Activated CD4-positive, alpha-beta memory T cell treated with anti-CD3 and anti-CD28 coated beads for 36 hours (primary cell): ENCODE results near the gene AEBP1. TPM values are rescaled to one million over a fixed set of nuclear protein-coding genes. Genes with fewer than 3 reads are reported as not detected.

Source experiments
- CTCF ChIA-PET: fragments of 350-600 bp; sonication (Branson Sonifier 250); formaldehyde crosslinking; loops from one replicate; lab custom pipeline; 2021; ENCODE audit warnings: antibody characterized with exemption, inconsistent platforms; lab: Charles Lee
- POLR2A ChIA-PET: fragments of 350-600 bp; sonication (Branson Sonifier 250); formaldehyde crosslinking; loops from one replicate; lab custom pipeline; 2021; ENCODE audit warnings: antibody characterized with exemption; lab: Charles Lee
- DNase-seq: peaks from one replicate; pipeline ENCODE4 v3.0.0-alpha.2; 2020
- H3K27ac Mint-ChIP-seq: one replicate; pipeline ENCODE4 v1.8.0; 2021; ENCODE audit warnings: mixed read lengths
- H3K27me3 Mint-ChIP-seq: one replicate; pipeline ENCODE4 v1.8.0; 2021; ENCODE audit warnings: mixed read lengths
- H3K36me3 Mint-ChIP-seq: one replicate; pipeline ENCODE4 v1.8.0; 2021; ENCODE audit warnings: mixed read lengths
- H3K4me1 Mint-ChIP-seq: one replicate; pipeline ENCODE4 v1.8.0; 2021; ENCODE audit warnings: low read depth, mixed read lengths
- H3K4me3 Mint-ChIP-seq: one replicate; pipeline ENCODE4 v1.8.0; 2021; ENCODE audit warnings: mild to moderate bottlenecking, mixed read lengths
- H3K9me3 Mint-ChIP-seq: one replicate; pipeline ENCODE4 v1.8.0; 2021; ENCODE audit warnings: mixed read lengths
- intact Hi-C: fragments of 100-400 bp; cut with micrococcal nuclease; formaldehyde crosslinking; loops from one replicate; pipeline ENCODE4 v1.15.1; 2023
- total RNA-seq, 2 experiments: library from RNA; stranded (reverse); gene quantifications; one replicate each; pipeline ENCODE4 v1.2.3, GENCODE V29; 2021

Gene AEBP1
- total RNA-seq, 2 experiments from 2014 or later = 5.5 to 6.6 TPM

DNA sequence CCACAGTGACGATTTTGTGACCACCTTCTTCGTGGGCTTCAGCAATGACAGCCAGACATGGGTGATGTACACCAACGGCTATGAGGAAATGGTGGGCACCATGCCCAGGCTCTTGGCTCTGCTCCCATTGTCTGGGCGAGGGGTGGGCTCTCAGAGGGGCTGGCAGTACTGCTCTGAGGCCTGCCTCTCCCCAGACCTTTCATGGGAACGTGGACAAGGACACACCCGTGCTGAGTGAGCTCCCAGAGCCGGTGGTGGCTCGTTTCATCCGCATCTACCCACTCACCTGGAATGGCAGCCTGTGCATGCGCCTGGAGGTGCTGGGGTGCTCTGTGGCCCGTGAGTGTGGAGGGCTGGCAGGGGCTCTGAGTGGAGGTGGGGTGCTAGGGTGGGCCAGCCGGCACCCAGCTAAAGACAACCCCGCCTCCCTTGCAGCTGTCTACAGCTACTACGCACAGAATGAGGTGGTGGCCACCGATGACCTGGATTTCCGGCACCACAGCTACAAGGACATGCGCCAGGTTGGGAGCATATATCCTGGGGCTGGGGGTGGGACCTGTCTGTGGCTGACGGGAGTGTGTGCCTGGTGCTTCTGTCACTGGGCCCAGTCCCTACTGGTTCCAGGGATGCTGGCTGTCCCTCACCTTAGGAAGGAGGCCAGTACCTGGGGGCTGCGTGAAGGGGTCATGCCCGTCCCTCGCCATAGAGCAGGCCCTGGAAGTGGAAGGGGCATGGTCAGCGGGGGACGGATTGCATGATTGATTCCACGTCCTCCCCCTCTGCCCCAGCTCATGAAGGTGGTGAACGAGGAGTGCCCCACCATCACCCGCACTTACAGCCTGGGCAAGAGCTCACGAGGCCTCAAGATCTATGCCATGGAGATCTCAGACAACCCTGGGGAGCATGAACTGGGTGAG is 6.8 kb downstream of the AEBP1 start:
- no peaks in the 10 kb centered on the region for H3K9me3 Mint-ChIP-seq
- DNase-seq = no peak
- CTCF ChIA-PET = no interaction called here
- peaks cover under 1% of the 10 kb centered on the region for H3K27me3 Mint-ChIP-seq
- no peaks in the 10 kb centered on the region for H3K4me1 Mint-ChIP-seq
- no peak overlapping the region for H3K4me3 Mint-ChIP-seq
- peaks cover 9% of the 10 kb centered on the region for H3K36me3 Mint-ChIP-seq
- intact Hi-C loops = no loop called here
- no peak overlapping the region for H3K27ac Mint-ChIP-seq
- POLR2A ChIA-PET = interaction anchor here (0.7 to 1.1 kb wide), 5 partner anchors 9 to 66 kb away, joined by 3 to 4 read pairs (median 3); partner anchors contain the start of genes DBNL and POLD2

DNA sequence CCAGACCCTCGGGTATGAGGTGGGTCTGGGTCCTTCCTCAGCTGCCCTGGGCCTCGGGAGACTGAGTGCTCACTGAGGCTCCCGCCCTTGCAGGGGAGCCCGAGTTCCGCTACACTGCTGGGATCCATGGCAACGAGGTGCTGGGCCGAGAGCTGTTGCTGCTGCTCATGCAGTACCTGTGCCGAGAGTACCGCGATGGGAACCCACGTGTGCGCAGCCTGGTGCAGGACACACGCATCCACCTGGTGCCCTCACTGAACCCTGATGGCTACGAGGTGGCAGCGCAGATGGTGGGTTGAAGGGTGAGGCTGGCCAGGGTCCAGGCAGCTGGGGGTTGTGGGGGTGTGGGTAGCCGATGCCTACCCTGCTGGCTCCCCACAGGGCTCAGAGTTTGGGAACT is 7.6 kb downstream of the AEBP1 start:
- H3K9me3 Mint-ChIP-seq = no peaks in the 10 kb centered on the region

GRCh38 chr7:44112231-44112996 is 8.3 kb downstream of the AEBP1 start:
- no peaks in the 10 kb centered on the region for H3K27me3 Mint-ChIP-seq
- no peak overlapping the region for H3K4me3 Mint-ChIP-seq
- intact Hi-C loops = no loop called here
- DNase-seq = no peak
- ChIA-PET CTCF (no interaction called here), POLR2A (interaction anchor here (1.0 to 1.1 kb wide), 2 partner anchors 11 to 45 kb away, joined by 3 to 4 read pairs; partner anchors contain the start of gene POLD2)
- H3K36me3 Mint-ChIP-seq = peaks cover 10% of the 10 kb centered on the region
- H3K9me3 Mint-ChIP-seq = no peaks in the 10 kb centered on the region
- no peak overlapping the region for H3K27ac Mint-ChIP-seq
- no peaks in the 10 kb centered on the region for H3K4me1 Mint-ChIP-seq

More for the DNA sequence above, 7.6 kb downstream of the AEBP1 start:
- Mint-ChIP-seq H3K4me3 (no peak overlapping the region), H3K27me3 (no peaks in the 10 kb centered on the region), H3K36me3 (peaks cover 9% of the 10 kb centered on the region), H3K27ac (no peak overlapping the region), H3K4me1 (no peaks in the 10 kb centered on the region)
- DNase-seq = no peak
- ChIA-PET POLR2A (interaction anchor here (0.8 to 1.1 kb wide), 3 partner anchors 12 to 67 kb away, joined by 3 to 4 read pairs (median 4); partner anchors contain the start of genes DBNL and POLD2), CTCF (no interaction called here)
- intact Hi-C loops = no loop called here

DNA sequence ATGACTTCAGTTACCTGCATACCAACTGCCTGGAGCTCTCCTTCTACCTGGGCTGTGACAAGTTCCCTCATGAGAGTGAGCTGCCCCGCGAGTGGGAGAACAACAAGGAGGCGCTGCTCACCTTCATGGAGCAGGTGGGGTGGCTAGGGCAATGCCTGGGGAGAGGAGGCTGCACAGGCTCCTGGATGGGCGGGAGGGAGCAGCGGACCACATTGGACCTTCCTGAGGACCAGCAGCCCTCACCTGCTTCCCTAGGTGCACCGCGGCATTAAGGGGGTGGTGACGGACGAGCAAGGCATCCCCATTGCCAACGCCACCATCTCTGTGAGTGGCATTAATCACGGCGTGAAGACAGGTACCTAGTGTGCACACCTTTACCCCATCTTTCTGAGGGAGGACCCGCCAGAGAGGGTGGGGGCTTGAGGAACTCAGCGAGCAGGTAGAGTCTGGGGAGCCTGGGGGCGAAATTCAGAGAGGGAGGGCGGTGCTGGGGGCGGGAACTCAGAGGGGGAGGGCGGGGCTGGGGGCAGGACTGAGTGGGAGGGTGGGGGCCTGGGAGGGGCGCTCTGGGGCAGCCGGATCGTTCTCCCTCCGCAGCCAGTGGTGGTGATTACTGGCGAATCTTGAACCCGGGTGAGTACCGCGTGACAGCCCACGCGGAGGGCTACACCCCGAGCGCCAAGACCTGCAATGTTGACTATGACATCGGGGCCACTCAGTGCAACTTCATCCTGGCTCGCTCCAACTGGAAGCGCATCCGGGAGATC is 9.0 kb downstream of the AEBP1 start:
- no peak overlapping the region for H3K27ac Mint-ChIP-seq
- CTCF ChIA-PET = no interaction called here
- no peaks in the 10 kb centered on the region for H3K27me3 Mint-ChIP-seq
- POLR2A ChIA-PET = no interaction called here
- no peak for DNase-seq
- H3K4me3 Mint-ChIP-seq = no peak overlapping the region
- no peaks in the 10 kb centered on the region for H3K4me1 Mint-ChIP-seq
- H3K9me3 Mint-ChIP-seq = no peaks in the 10 kb centered on the region
- H3K36me3 Mint-ChIP-seq = peaks cover 16% of the 10 kb centered on the region
- intact Hi-C loops = no loop called here

GRCh38 chr7:44113764-44114354 is 9.7 kb downstream of the AEBP1 start:
- H3K36me3 Mint-ChIP-seq = peaks cover 17% of the 10 kb centered on the region
- no peak for DNase-seq
- ChIA-PET POLR2A (no interaction called here), CTCF (no interaction called here)
- no peak overlapping the region for H3K27ac Mint-ChIP-seq
- H3K4me3 Mint-ChIP-seq = no peak overlapping the region
- intact Hi-C loops = no loop called here
- no peaks in the 10 kb centered on the region for H3K27me3 Mint-ChIP-seq
- no peaks in the 10 kb centered on the region for H3K4me1 Mint-ChIP-seq
- H3K9me3 Mint-ChIP-seq = no peaks in the 10 kb centered on the region

GRCh38 chr7:44114586-44115310 is 10.6 kb downstream of the AEBP1 start:
- Mint-ChIP-seq H3K4me1 (peaks cover 6% of the 10 kb centered on the region), H3K27ac (no peak overlapping the region), H3K9me3 (no peaks in the 10 kb centered on the region), H3K36me3 (peaks cover 20% of the 10 kb centered on the region), H3K4me3 (no peak overlapping the region), H3K27me3 (no peaks in the 10 kb centered on the region)
- DNase-seq = no peak
- ChIA-PET POLR2A (no interaction called here), CTCF (no interaction called here)
- intact Hi-C loops = no loop called here

- DNase-seq = no peak
- H3K36me3 Mint-ChIP-seq = peaks cover 33% of the 10 kb centered on the region
- intact Hi-C loops = no loop called here
- CTCF ChIA-PET = no interaction called here
- no peak overlapping the region for H3K4me3 Mint-ChIP-seq
- peaks cover 21% of the 10 kb centered on the region for H3K4me1 Mint-ChIP-seq
- H3K27ac Mint-ChIP-seq = no peak overlapping the region
- H3K27me3 Mint-ChIP-seq = no peaks in the 10 kb centered on the region
- POLR2A ChIA-PET = no interaction called here
- no peaks in the 10 kb centered on the region for H3K9me3 Mint-ChIP-seq
These were observed 12.1 kb downstream of the AEBP1 start for GRCh38 chr7:44116087-44116788.

DNA sequence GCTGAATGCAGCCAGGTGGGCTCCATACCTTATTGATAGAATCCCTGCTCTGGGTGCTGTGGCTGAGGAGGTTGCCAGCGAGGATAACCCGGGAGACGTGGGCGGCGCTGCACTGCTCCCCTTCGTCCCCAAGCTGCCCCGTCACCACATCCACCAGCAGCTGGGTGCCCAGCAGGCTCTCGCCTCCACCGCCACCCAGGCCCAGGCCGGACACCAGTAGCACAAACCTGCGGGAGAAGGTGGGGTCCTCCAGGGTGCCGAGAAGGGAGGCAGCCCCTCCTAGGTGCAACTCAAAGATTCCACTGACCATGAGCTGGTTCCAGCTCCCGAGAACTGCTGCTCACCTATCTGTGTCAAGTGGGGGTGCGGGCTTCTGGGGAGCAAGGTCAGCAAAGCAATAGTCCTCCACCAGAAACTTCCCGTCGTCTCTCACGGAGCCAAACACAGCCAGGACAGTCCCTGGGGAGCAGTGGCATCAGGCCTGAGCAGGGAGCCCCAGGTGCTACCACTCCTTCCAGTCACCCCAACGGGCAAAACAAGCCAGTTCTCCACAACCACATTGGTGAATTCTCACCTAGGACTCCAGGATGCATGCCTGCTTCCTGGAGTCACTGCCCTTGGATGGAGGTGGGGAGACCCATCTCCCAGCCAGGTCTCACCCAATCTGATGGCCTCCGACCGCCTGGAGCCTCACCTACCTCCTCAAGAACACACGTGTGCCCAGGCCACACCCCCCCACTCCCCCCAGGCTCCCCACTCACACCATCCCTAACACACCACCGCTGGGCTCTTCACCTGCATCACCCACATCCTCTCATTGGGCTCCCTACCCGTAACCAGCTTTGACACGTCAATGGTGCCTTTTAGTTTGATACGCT is 12.9 kb downstream of the AEBP1 start:
- Mint-ChIP-seq H3K9me3 (no peaks in the 10 kb centered on the region), H3K36me3 (peaks cover 35% of the 10 kb centered on the region), H3K4me3 (no peak overlapping the region), H3K27ac (no peak overlapping the region), H3K27me3 (no peaks in the 10 kb centered on the region), H3K4me1 (peaks cover 28% of the 10 kb centered on the region)
- intact Hi-C loops = no loop called here
- ChIA-PET POLR2A (no interaction called here), CTCF (no interaction called here)
- DNase-seq = no peak

- no peak overlapping the region for H3K27ac Mint-ChIP-seq
- H3K9me3 Mint-ChIP-seq = no peaks in the 10 kb centered on the region
- CTCF ChIA-PET = no interaction called here
- H3K36me3 Mint-ChIP-seq = peaks cover 38% of the 10 kb centered on the region
- no peak overlapping the region for H3K4me3 Mint-ChIP-seq
- H3K4me1 Mint-ChIP-seq = peaks cover 36% of the 10 kb centered on the region
- intact Hi-C loops = no loop called here
- POLR2A ChIA-PET = no interaction called here
- no peaks in the 10 kb centered on the region for H3K27me3 Mint-ChIP-seq
- DNase-seq = no peak
These were observed 13.8 kb downstream of the AEBP1 start for GRCh38 chr7:44117801-44118429.
